ENCODE data around the gene PRRG2.

Gene PRRG2

DNA sequence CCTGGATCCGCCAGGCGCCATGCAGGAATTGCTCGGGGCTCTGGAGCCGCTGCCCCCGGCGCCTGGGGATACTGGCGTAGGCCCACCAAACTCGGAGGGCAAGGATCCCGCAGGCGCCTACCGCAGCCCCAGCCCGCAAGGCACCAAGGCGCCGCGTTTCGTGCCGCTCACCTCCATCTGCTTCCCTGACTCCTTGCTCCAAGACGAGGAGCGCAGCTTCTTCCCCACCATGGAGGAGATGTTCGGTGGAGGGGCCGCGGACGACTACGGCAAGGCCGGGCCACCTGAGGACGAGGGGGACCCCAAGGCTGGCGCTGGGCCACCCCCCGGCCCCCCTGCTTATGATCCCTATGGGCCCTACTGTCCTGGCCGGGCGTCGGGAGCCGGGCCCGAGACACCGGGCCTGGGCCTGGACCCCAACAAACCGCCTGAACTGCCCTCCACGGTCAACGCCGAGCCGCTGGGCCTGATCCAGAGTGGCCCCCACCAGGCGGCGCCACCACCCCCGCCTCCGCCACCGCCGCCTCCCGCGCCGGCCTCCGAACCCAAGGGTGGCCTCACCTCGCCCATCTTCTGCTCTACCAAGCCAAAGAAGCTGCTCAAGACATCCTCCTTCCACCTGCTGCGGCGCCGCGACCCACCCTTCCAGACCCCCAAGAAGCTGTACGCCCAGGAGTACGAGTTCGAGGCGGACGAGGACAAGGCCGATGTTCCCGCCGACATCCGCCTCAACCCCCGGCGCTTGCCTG is 16.0 kb downstream of the PRRG2 start:
- H3K4me3 ChIP-seq (ENCODE audit: low read depth, low read length), result no peak overlapping the region
- TF ChIP-seq, protein P1, sequence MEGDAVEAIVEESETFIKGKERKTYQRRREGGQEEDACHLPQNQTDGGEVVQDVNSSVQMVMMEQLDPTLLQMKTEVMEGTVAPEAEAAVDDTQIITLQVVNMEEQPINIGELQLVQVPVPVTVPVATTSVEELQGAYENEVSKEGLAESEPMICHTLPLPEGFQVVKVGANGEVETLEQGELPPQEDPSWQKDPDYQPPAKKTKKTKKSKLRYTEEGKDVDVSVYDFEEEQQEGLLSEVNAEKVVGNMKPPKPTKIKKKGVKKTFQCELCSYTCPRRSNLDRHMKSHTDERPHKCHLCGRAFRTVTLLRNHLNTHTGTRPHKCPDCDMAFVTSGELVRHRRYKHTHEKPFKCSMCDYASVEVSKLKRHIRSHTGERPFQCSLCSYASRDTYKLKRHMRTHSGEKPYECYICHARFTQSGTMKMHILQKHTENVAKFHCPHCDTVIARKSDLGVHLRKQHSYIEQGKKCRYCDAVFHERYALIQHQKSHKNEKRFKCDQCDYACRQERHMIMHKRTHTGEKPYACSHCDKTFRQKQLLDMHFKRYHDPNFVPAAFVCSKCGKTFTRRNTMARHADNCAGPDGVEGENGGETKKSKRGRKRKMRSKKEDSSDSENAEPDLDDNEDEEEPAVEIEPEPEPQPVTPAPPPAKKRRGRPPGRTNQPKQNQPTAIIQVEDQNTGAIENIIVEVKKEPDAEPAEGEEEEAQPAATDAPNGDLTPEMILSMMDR (IDR thresholded peaks at IDR 0.05; ENCODE audit: low read depth, low read length, missing control alignments), result no peak
- no peak for DNase-seq (ENCODE audit: low read depth)

DNA sequence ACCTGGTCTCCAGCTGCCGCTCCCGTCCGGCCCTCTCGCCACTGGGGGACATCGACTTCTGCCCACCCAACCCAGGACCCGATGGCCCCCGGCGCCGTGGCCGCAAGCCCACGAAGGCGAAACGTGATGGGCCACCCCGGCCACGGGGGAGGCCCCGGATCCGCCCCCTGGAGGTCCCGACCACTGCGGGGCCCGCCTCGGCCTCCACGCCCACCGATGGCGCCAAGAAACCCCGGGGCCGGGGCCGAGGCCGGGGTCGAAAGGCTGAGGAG is 16.5 kb downstream of the PRRG2 start:
- DNase-seq (ENCODE audit: low read depth), result no peak
- no peak overlapping the region for H3K4me3 ChIP-seq (ENCODE audit: low read depth, low read length)
- TF ChIP-seq, protein P1 (IDR thresholded peaks at IDR 0.05; ENCODE audit: low read depth, low read length, missing control alignments), result no peak

DNA sequence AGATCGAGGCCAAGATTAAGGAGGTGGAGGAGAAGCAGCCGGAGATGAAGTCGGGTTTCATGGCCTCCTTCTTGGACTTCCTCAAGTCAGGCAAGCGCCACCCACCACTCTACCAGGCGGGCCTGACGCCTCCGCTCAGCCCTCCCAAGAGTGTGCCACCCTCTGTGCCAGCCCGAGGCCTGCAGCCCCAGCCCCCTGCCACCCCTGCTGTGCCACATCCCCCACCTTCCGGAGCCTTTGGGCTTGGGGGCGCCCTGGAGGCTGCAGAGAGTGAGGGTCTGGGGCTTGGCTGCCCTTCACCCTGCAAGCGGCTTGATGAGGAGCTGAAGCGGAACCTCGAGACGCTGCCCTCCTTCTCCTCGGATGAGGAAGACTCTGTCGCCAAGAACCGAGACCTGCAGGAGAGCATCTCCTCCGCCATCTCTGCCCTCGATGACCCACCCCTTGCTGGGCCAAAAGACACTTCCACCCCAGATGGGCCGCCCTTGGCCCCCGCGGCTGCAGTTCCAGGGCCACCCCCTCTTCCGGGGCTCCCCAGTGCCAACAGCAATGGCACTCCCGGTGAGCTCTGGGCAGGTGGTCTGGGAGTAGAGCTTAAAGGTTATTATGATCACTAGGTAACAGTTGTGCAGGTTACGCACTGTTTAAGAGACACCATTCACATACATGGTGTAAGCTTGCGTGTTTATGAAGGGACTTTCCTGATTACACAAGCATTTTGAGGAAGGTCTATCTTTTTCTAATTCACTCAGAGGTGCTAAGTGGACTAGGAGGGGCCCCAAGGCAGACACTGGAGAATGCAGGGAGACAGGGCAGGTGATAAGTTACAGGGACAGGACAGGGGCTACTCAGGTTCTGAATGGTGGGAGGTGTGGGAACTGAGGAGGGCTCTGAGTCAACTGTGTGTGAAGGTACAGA is 18.5 kb downstream of the PRRG2 start:
- DNase-seq (ENCODE audit: low read depth), result no peak
- H3K4me3 ChIP-seq (ENCODE audit: low read depth, low read length), result no peak overlapping the region
- TF ChIP-seq, protein P1 (IDR thresholded peaks at IDR 0.05; ENCODE audit: low read depth, low read length, missing control alignments), result no peak

DNA sequence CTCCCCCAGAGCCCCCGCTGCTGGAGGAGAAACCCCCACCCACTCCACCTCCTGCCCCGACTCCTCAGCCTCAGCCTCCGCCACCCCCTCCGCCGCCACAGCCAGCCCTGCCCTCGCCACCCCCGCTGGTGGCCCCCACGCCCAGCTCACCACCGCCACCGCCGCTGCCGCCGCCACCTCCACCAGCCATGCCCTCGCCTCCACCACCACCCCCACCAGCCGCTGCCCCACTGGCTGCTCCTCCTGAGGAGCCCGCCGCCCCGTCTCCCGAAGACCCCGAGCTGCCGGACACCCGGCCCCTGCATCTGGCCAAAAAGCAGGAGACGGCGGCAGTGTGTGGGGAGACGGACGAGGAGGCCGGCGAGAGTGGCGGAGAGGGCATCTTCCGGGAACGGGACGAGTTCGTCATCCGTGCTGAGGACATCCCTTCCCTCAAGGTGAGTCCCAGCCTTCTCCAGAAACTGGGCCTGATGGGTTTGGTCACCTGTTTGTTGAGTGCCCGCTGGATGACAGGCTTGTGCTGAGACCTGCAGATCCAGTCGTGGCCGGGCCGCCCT is 20.4 kb downstream of the PRRG2 start:
- TF ChIP-seq, protein P1 (IDR thresholded peaks at IDR 0.05; ENCODE audit: low read depth, low read length, missing control alignments), result no peak

DNA sequence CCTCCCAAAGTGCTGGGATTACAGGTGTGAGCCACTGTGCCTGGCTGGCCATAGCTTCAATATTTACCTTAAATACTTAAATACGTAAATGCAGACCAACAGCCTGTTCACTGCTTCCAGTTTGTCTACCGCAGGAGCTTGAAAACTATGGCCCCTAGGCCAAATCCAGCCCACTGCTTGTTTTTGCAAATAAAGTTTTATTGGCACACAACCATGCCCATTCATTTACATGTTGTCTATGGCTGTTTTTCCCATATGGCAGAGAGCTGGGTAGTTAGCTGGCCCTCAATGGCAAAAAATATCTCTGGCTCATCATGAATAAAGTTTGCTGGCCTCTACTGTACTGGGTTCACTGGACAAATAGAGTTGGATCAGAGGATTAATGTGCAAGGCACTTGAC is 21.7 kb downstream of the PRRG2 start:
- TF ChIP-seq, protein P1 (IDR thresholded peaks at IDR 0.05; ENCODE audit: low read depth, low read length, missing control alignments), result no peak
- no peak for DNase-seq (ENCODE audit: low read depth)

More for the DNA sequence above, 20.4 kb downstream of the PRRG2 start:
- no peak overlapping the region for H3K4me3 ChIP-seq (ENCODE audit: low read depth, low read length)
- no peak for DNase-seq (ENCODE audit: low read depth)

DNA sequence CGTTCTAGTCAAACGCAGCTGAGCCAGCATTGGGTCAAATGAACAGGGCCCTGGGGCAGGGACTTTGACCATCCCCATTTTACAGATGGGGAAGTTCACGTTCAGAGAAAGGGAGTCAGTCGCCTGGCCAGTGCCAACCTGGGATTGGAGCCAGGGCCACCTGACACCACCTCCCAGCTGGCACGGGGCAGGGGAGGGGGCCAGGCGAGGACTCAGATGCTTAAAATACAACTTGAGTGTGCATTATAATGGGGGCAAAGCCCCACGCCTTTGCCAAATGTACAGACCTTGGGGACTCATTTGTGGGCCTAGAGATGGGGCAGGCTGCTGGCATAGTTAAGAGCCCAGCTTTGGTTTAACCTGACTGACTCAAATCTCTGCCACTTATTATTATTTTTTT is 24.5 kb downstream of the PRRG2 start:
- TF ChIP-seq, protein P1 (IDR thresholded peaks at IDR 0.05; ENCODE audit: low read depth, low read length, missing control alignments), result no peak
- no peak for DNase-seq (ENCODE audit: low read depth)
- H3K4me3 ChIP-seq (ENCODE audit: low read depth, low read length), result no peak overlapping the region

More for the DNA sequence above, 21.7 kb downstream of the PRRG2 start:
- H3K4me3 ChIP-seq (ENCODE audit: low read depth, low read length), result no peak overlapping the region
